ENCODE results near the gene NFYC. TPM values are rescaled to one million over a fixed set of nuclear protein-coding genes. Genes with fewer than 3 reads are reported as not detected.
A peak's percentile ranks its signal among the peaks of the same experiment; 100 is the strongest.

NFYC gene
- total and polyA plus RNA-seq, 4 experiments from 2014 or later, result 47.7 to 73.6 (median 68.8) TPM

GRCh38 chr1:40762144-40762923 lies 70.8 kb downstream of the NFYC start:
- peaks cover 72% of the 10 kb centered on the region for H3K36me3 ChIP-seq (ENCODE audit: insufficient read depth, low read length)
- no peak overlapping the region for H3K4me3 ChIP-seq (ENCODE audit: low read length in 2 of 2)
- Mint-ChIP-seq H3K4me1 (peaks cover 23 to 49% (median 30%) of the 10 kb centered on the region in 4 donors), H3K27me3 (no peaks in the 10 kb centered on the region), H3K4me3 (no peak overlapping the region), H3K27ac (peak overlapping the region in 5 of 7 donors; percentile 7 to 73 (median 48)), H3K36me3 (peaks cover 49 to 77% of the 10 kb centered on the region in 2 donors), H3K9me3 (peaks cover 0 to 2% (median 0%) of the 10 kb centered on the region in 8 donors)
- ChIA-PET POLR2A (ENCODE audit: partially characterized antibody) (no interaction called here), CTCF (ENCODE audit: partially characterized antibody) (interaction anchor here (0.6 to 4.2 kb wide), 3 partner anchors 12 to 177 kb away, joined by 3 to 58 read pairs (median 4); no protein-coding TSS in a partner anchor)
- H3K4me1 ChIP-seq (ENCODE audit: insufficient read depth, low read length), result peaks cover 25% of the 10 kb centered on the region
- DNase-seq, result no peak
- H3K9me3 ChIP-seq (ENCODE audit: control insufficient read depth in 1 of 2, low read length in 2 of 2), result no peaks in the 10 kb centered on the region
- no peak overlapping the region for H3K27ac ChIP-seq (ENCODE audit: low read depth, low read length)
- no peaks in the 10 kb centered on the region for H3K27me3 ChIP-seq (ENCODE audit: insufficient read depth, low read length)
- intact Hi-C loops (cut with micrococcal nuclease), result no loop called here

DNA sequence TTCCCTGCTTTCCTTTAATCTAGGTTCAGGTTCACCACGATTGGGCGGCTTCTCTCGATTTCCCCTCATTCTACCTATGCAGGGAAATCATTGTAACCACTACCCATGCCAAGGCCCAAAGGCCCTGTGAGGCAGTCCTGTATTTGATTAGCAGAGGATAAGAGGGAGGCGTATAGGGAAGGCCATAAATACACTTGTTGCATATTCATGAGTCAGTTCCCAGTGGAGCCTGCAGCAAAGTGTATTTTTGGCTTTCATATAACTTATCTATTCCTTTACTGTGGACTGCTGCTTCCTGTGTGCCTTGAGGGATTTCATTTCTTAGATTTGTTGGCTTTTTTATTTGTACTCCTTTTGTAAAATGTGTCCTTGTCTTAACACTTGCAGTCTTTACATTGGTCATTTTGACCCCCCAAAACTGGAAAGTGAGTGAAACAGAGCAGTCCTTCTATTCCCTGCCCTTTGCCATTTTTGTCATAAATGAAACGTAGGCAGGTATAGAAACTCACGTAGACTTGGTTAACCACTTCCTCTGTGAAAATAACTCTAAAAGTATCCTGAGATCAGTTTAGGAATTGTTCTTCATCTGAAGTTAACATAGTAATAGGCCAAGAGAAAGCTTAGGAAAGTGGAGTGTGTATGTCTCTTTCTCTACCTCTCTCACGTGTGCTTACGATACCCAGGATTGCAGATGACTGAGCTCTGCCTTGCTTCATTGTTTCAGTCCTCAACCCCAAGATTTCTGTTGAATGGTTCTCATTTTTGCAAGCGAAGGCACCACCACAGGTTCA lies 72.4 kb downstream of the NFYC start:
- no peaks in the 10 kb centered on the region for H3K27me3 ChIP-seq (ENCODE audit: insufficient read depth, low read length)
- peaks cover 25% of the 10 kb centered on the region for H3K4me1 ChIP-seq (ENCODE audit: insufficient read depth, low read length)
- ChIA-PET POLR2A (ENCODE audit: partially characterized antibody) (interaction anchor here (1.0 to 1.6 kb wide), 3 partner anchors 19 to 99 kb away, joined by 3 to 5 read pairs (median 5); partner anchors contain the start of genes CITED4 and NFYC), CTCF (ENCODE audit: partially characterized antibody) (interaction anchor here (1.0 to 4.2 kb wide), 5 partner anchors 11 to 189 kb away, joined by 3 to 58 read pairs (median 4); no protein-coding TSS in a partner anchor)
- Mint-ChIP-seq H3K36me3 (peaks cover 50 to 78% of the 10 kb centered on the region in 2 donors), H3K4me1 (peaks cover 23 to 49% (median 30%) of the 10 kb centered on the region in 4 donors), H3K4me3 (peak overlapping the region; percentile 18 to 73 (median 64)), H3K9me3 (peaks cover 0 to 2% (median 0%) of the 10 kb centered on the region in 8 donors), H3K27me3 (no peaks in the 10 kb centered on the region), H3K27ac (peak overlapping the region; percentile 20 to 96 (median 88))
- H3K36me3 ChIP-seq (ENCODE audit: insufficient read depth, low read length), result peaks cover 71% of the 10 kb centered on the region
- H3K9me3 ChIP-seq (ENCODE audit: control insufficient read depth in 1 of 2, low read length in 2 of 2), result no peaks in the 10 kb centered on the region
- intact Hi-C loops (cut with micrococcal nuclease), result no loop called here
- peak in 3 of 5 donors; percentile 6 to 26 (median 17) for DNase-seq
- H3K27ac ChIP-seq (ENCODE audit: low read depth, low read length), result peak overlapping the region; percentile 12
- H3K4me3 ChIP-seq (ENCODE audit: low read length in 2 of 2), result no peak overlapping the region

- ChIA-PET POLR2A (ENCODE audit: partially characterized antibody) (interaction anchor here (1.0 to 1.6 kb wide), 3 partner anchors 18 to 98 kb away, joined by 3 to 5 read pairs (median 5); partner anchors contain the start of genes CITED4 and NFYC), CTCF (ENCODE audit: partially characterized antibody) (interaction anchor here (0.6 to 4.2 kb wide), 8 partner anchors 9 to 530 kb away, joined by 3 to 58 read pairs (median 4); no protein-coding TSS in a partner anchor)
- H3K4me3 ChIP-seq (ENCODE audit: low read length in 2 of 2), result no peak overlapping the region
- no peaks in the 10 kb centered on the region for H3K27me3 ChIP-seq (ENCODE audit: insufficient read depth, low read length)
- no peak overlapping the region for H3K4me3 Mint-ChIP-seq
- no peak overlapping the region for H3K27ac ChIP-seq (ENCODE audit: low read depth, low read length)
- DNase-seq, result no peak
- peaks cover 25% of the 10 kb centered on the region for H3K4me1 ChIP-seq (ENCODE audit: insufficient read depth, low read length)
- H3K9me3 ChIP-seq (ENCODE audit: control insufficient read depth in 1 of 2, low read length in 2 of 2), result no peaks in the 10 kb centered on the region
- peak overlapping the region in 5 of 7 donors; percentile 7 to 80 (median 52) for H3K27ac Mint-ChIP-seq
- H3K36me3 ChIP-seq (ENCODE audit: insufficient read depth, low read length), result peaks cover 74% of the 10 kb centered on the region
- intact Hi-C loops (cut with micrococcal nuclease), result no loop called here
- peaks cover 53 to 82% of the 10 kb centered on the region in 2 donors for H3K36me3 Mint-ChIP-seq
- no peaks in the 10 kb centered on the region for H3K27me3 Mint-ChIP-seq
- H3K9me3 Mint-ChIP-seq, result peaks cover 0 to 2% (median 0%) of the 10 kb centered on the region in 8 donors
- H3K4me1 Mint-ChIP-seq, result peaks cover 19 to 44% (median 27%) of the 10 kb centered on the region in 4 donors
Measured at GRCh38 chr1:40764981-40765380, 73.5 kb downstream of the NFYC start.

- peaks cover 19 to 40% (median 27%) of the 10 kb centered on the region in 4 donors for H3K4me1 Mint-ChIP-seq
- no peaks in the 10 kb centered on the region for H3K27me3 Mint-ChIP-seq
- H3K27ac Mint-ChIP-seq, result peak overlapping the region in 4 of 7 donors; percentile 18 to 85 (median 63)
- H3K36me3 ChIP-seq (ENCODE audit: insufficient read depth, low read length), result peaks cover 75% of the 10 kb centered on the region
- no peaks in the 10 kb centered on the region for H3K27me3 ChIP-seq (ENCODE audit: insufficient read depth, low read length)
- no peak overlapping the region for H3K27ac ChIP-seq (ENCODE audit: low read depth, low read length)
- peaks cover 25% of the 10 kb centered on the region for H3K4me1 ChIP-seq (ENCODE audit: insufficient read depth, low read length)
- ChIA-PET CTCF (ENCODE audit: partially characterized antibody) (interaction anchor here (1.3 to 4.2 kb wide), 3 partner anchors 8 to 185 kb away, joined by 4 to 58 read pairs (median 5); no protein-coding TSS in a partner anchor), POLR2A (ENCODE audit: partially characterized antibody) (no interaction called here)
- H3K4me3 Mint-ChIP-seq, result no peak overlapping the region
- H3K9me3 Mint-ChIP-seq, result peaks cover 0 to 2% (median 0%) of the 10 kb centered on the region in 8 donors
- H3K4me3 ChIP-seq (ENCODE audit: low read length in 2 of 2), result no peak overlapping the region
- H3K9me3 ChIP-seq (ENCODE audit: control insufficient read depth in 1 of 2, low read length in 2 of 2), result no peaks in the 10 kb centered on the region
- peaks cover 61 to 87% of the 10 kb centered on the region in 2 donors for H3K36me3 Mint-ChIP-seq
- no peak for DNase-seq
- intact Hi-C loops (cut with micrococcal nuclease), result no loop called here
Measured at GRCh38 chr1:40766017-40766416, 74.5 kb downstream of the NFYC start.

- CTCF ChIA-PET (ENCODE audit: partially characterized antibody), result interaction anchor here (1.8 kb wide), 1 partner anchor 185 kb away, joined by 4 read pairs; no protein-coding TSS in a partner anchor
- Mint-ChIP-seq H3K36me3 (peaks cover 62 to 86% of the 10 kb centered on the region in 2 donors), H3K4me3 (no peak overlapping the region)
Measured at GRCh38 chr1:40766560-40766959, 75.1 kb downstream of the NFYC start.

DNA sequence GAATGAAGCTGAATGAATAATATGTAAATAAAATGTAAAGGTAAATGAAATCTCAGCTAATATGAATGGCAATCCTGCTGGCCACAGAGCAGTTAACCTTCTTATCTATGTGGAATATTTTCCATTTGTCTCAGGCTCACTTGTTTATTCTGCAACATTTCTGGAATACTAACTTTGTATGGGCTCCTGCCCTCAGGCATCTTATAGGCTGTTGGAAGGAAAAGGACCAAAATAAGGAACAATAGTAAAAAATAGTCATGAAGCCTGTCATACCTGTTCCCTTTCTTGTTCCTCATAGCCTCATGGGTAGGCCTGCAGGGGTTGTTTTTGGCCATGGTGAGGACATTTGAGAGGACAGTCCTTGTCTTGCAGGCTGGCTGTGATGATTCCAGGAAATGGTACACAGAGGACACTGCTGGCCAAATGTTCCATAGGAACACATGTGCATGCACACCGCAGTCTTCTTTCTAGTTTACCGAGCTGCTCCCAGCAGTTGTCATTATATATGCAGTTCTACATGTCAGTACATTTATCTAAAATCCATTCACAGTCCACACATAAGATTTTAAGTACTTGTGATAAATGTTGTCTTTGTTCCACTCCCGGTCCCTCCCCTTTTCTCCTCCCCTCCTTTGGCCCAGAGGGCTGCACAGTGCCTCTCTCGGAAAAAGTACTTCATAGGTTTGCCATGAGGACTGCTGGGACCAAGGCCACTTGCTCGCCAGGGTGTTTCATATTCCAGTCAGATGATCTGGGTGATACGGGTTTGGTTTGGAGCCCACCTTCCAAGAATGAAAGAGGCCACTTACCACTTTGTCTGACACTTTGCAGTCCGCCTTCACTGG lies 76.9 kb downstream of the NFYC start:
- POLR2A ChIA-PET (ENCODE audit: partially characterized antibody), result no interaction called here
- CTCF ChIA-PET (ENCODE audit: partially characterized antibody), result interaction anchor here (0.9 kb wide), 1 partner anchor 81 kb away, joined by 3 read pairs; no protein-coding TSS in a partner anchor

More at GRCh38 chr1:40766560-40766959, 75.1 kb downstream of the NFYC start:
- peak overlapping the region in 1 of 7 donors; percentile 68 for H3K27ac Mint-ChIP-seq
- POLR2A ChIA-PET (ENCODE audit: partially characterized antibody), result interaction anchor here (1.1 kb wide), 1 partner anchor 11 kb away, joined by 3 read pairs; no protein-coding TSS in a partner anchor
- no peak overlapping the region for H3K4me3 ChIP-seq (ENCODE audit: low read length in 2 of 2)
- H3K36me3 ChIP-seq (ENCODE audit: insufficient read depth, low read length), result peaks cover 74% of the 10 kb centered on the region
- H3K4me1 Mint-ChIP-seq, result peaks cover 18 to 35% (median 26%) of the 10 kb centered on the region in 4 donors
- H3K27me3 ChIP-seq (ENCODE audit: insufficient read depth, low read length), result no peaks in the 10 kb centered on the region
- H3K9me3 ChIP-seq (ENCODE audit: control insufficient read depth in 1 of 2, low read length in 2 of 2), result no peaks in the 10 kb centered on the region
- H3K27me3 Mint-ChIP-seq, result no peaks in the 10 kb centered on the region
- H3K4me1 ChIP-seq (ENCODE audit: insufficient read depth, low read length), result peaks cover 25% of the 10 kb centered on the region
- no peak for DNase-seq
- H3K9me3 Mint-ChIP-seq, result peaks cover 0 to 2% (median 0%) of the 10 kb centered on the region in 8 donors
- intact Hi-C loops (cut with micrococcal nuclease), result no loop called here
- H3K27ac ChIP-seq (ENCODE audit: low read depth, low read length), result no peak overlapping the region

More for the DNA sequence above, 76.9 kb downstream of the NFYC start:
- Mint-ChIP-seq H3K27me3 (no peaks in the 10 kb centered on the region), H3K4me1 (peaks cover 11 to 19% (median 16%) of the 10 kb centered on the region in 4 donors), H3K36me3 (peaks cover 60 to 85% of the 10 kb centered on the region in 2 donors), H3K4me3 (no peak overlapping the region), H3K27ac (peak overlapping the region in 1 of 7 donors; percentile 61), H3K9me3 (peaks cover 0 to 2% (median 0%) of the 10 kb centered on the region in 8 donors)
- no peak overlapping the region for H3K27ac ChIP-seq (ENCODE audit: low read depth, low read length)
- intact Hi-C loops (cut with micrococcal nuclease), result no loop called here
- peaks cover 68% of the 10 kb centered on the region for H3K36me3 ChIP-seq (ENCODE audit: insufficient read depth, low read length)
- H3K9me3 ChIP-seq (ENCODE audit: control insufficient read depth in 1 of 2, low read length in 2 of 2), result no peaks in the 10 kb centered on the region
- no peak for DNase-seq
- H3K4me3 ChIP-seq (ENCODE audit: low read length in 2 of 2), result no peak overlapping the region
- peaks cover 15% of the 10 kb centered on the region for H3K4me1 ChIP-seq (ENCODE audit: insufficient read depth, low read length)
- no peaks in the 10 kb centered on the region for H3K27me3 ChIP-seq (ENCODE audit: insufficient read depth, low read length)
